Neural crest cell (in vitro differentiated cells): ENCODE measurements around the gene WDR82. TPM values are rescaled to one million over a fixed set of nuclear protein-coding genes. Genes with fewer than 3 reads are reported as not detected.

ENCODE experiments used
- DNase-seq: peaks from one replicate; pipeline ENCODE4 v3.0.0; 2021; ENCODE audit warnings: low read depth, mixed read lengths, low spot score
- H3K27ac Mint-ChIP-seq: one replicate; pipeline ENCODE4 v1.8.0; 2021; ENCODE audit warnings: mild to moderate bottlenecking, mixed read lengths; ENCODE audit not compliant: unreplicated experiment
- H3K27me3 Mint-ChIP-seq: 2 replicates; pipeline ENCODE4 v1.8.0; 2021; ENCODE audit warnings: low read depth, mild to moderate bottlenecking, mixed read lengths
- H3K36me3 Mint-ChIP-seq: 2 replicates; pipeline ENCODE4 v1.8.0; 2021; ENCODE audit warnings: low read depth, mild to moderate bottlenecking, mixed read lengths
- H3K4me1 Mint-ChIP-seq: 2 replicates; pipeline ENCODE4 v1.8.0; 2021; ENCODE audit warnings: mixed read lengths
- H3K4me3 Mint-ChIP-seq: one replicate; pipeline ENCODE4 v1.8.0; 2021; ENCODE audit warnings: mild to moderate bottlenecking, mixed read lengths
- H3K9me3 Mint-ChIP-seq: 2 replicates; pipeline ENCODE4 v1.8.0; 2021; ENCODE audit warnings: mixed read lengths
- total RNA-seq: library from RNA; stranded (reverse); gene quantifications from 2 replicates; pipeline ENCODE4 v1.2.1, GENCODE V29; 2021
- TF ChIP-seq, protein P1 (sequence below): fragments of 200-600 bp; sonication (generic); conservative IDR thresholded peaks from 2 replicates; pipeline ENCODE4 v1.5.0; 2021; ENCODE audit warnings: antibody characterized with exemption, mild to moderate bottlenecking

Gene WDR82
- total RNA-seq, 1 donor from 2014 or later = 114 TPM

DNA sequence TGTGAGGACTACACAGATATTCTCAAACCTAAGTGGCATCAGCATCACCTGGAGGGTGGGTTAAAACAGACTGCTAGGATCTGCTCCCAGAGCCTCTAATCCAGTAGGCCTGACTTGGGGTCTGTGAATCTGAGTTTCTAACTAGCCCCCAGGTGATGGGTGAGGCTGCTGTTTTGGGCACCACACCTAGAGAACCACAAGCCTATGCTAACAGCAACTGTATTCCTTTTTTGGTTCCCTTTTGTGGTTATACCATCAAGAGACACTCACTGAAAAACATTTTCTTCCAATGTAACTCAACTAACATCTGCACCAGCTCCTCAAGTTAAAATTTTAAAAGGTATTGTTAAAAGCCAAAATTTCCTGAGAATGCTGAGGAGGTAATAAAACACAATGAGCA is 16.0 kb downstream of the WDR82 start:
- TF ChIP-seq, protein P1, sequence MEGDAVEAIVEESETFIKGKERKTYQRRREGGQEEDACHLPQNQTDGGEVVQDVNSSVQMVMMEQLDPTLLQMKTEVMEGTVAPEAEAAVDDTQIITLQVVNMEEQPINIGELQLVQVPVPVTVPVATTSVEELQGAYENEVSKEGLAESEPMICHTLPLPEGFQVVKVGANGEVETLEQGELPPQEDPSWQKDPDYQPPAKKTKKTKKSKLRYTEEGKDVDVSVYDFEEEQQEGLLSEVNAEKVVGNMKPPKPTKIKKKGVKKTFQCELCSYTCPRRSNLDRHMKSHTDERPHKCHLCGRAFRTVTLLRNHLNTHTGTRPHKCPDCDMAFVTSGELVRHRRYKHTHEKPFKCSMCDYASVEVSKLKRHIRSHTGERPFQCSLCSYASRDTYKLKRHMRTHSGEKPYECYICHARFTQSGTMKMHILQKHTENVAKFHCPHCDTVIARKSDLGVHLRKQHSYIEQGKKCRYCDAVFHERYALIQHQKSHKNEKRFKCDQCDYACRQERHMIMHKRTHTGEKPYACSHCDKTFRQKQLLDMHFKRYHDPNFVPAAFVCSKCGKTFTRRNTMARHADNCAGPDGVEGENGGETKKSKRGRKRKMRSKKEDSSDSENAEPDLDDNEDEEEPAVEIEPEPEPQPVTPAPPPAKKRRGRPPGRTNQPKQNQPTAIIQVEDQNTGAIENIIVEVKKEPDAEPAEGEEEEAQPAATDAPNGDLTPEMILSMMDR = no peak
- Mint-ChIP-seq H3K4me1 (no peaks in the 10 kb centered on the region), H3K27me3 (no peaks in the 10 kb centered on the region), H3K4me3 (no peak overlapping the region), H3K27ac (no peak overlapping the region), H3K36me3 (peaks cover 38% of the 10 kb centered on the region), H3K9me3 (no peaks in the 10 kb centered on the region)
- DNase-seq = no peak

DNA sequence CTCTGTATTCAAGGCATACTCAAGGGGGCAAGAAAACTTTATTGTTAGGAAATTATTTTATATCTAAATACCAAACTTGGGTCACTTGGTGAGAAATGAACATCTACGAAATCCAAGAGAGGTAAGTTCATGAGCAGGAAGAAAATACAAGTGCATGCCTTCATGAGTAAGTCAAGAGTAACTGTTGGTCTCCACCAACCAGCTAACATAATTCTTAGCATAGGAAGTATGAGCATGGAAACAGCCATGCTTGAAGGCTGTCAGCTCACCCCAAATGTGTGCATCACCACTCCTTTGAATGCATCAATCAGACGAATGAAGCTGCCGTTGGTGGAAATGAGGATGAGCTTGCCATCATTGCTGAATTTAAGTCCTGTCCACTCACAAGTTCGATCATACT is 19.0 kb downstream of the WDR82 start:
- TF ChIP-seq, protein P1 = no peak
- Mint-ChIP-seq H3K4me1 (no peaks in the 10 kb centered on the region), H3K36me3 (peaks cover 30% of the 10 kb centered on the region), H3K4me3 (no peak overlapping the region), H3K27me3 (no peaks in the 10 kb centered on the region), H3K27ac (no peak overlapping the region), H3K9me3 (no peaks in the 10 kb centered on the region)
- no peak for DNase-seq

DNA sequence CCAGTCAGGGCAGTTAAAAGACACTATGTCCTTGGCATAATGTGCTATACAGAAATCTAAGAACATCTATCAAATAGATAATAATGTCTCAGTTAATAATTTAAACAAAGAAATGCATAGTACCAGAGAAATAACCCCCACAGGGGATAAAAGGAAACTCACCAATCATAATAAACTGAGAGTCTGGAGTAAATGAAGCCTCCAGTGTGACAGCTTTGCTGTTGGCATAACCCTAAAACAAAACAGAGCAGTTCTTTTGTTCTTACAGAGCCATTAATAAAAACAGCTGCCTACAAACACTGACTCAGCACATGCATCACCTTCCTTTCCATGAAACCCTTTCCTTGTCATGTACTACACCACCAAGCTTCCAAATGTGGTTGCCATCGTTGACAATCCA is 19.4 kb downstream of the WDR82 start:
- Mint-ChIP-seq H3K27me3 (no peaks in the 10 kb centered on the region), H3K36me3 (peaks cover 27% of the 10 kb centered on the region), H3K27ac (no peak overlapping the region), H3K9me3 (no peaks in the 10 kb centered on the region), H3K4me3 (no peak overlapping the region), H3K4me1 (no peaks in the 10 kb centered on the region)
- no peak for DNase-seq
- TF ChIP-seq, protein P1 = no peak

DNA sequence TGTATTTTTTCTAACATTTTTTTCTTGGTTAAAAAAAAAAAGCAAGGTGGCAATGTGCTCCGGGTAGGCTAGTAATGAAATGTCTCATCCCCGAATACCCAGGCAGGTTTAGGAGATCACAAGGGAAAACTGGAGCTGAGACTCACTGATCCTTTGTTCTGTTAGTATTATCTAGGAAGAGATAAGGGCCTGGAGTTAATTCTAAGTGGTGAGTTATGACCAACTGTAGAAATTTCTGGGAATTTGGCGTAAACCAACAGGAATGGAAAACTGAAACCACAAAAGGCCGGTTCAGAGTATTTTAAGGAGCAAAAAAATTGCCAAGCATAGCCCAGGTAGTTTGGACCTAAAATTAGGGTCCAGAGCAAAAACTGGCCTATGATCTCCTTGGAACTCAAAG is 20.5 kb downstream of the WDR82 start:
- no peaks in the 10 kb centered on the region for H3K4me1 Mint-ChIP-seq
- no peaks in the 10 kb centered on the region for H3K9me3 Mint-ChIP-seq
- TF ChIP-seq, protein P1 = no peak
- no peaks in the 10 kb centered on the region for H3K27me3 Mint-ChIP-seq
- H3K36me3 Mint-ChIP-seq = peaks cover 21% of the 10 kb centered on the region
- H3K27ac Mint-ChIP-seq = no peak overlapping the region
- no peak overlapping the region for H3K4me3 Mint-ChIP-seq
- DNase-seq = no peak

DNA sequence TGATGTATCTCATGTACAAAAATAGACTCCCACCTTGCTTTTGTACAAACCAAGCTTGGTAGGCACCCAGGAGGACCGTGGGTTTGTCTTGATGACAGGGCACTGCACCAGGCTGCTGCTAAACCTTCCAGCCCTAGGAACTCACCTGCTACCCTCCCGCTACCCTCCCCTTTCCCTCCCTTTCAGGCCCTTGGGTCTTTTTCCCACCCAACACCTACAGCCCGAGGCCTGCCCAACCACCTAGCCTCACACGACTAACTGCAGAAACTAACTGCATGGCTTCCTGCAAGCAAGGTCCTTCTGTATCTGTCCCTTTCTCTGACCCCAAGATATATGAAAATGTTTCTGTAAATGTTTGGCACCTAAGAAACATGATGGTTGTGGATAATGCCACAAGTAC is 21.8 kb downstream of the WDR82 start:
- TF ChIP-seq, protein P1 = no peak
- no peak overlapping the region for H3K27ac Mint-ChIP-seq

DNA sequence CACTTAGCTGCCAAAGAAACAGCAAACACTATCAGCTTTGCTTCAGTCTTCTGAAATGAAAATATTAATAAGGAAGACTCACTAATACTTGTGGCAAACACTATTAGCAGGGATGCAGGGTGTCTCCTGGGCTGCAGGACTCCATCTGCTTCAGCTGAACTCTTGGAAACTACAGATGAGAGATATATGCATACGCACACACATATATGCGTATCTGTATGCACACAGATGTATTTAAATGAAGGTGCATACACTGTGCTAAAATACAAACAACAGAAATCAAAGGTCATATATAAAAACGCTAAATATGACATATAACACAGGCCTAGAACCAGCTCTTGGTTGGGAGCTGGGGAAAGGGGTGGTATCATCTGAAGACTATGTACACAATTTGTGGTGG is 22.3 kb downstream of the WDR82 start:
- peaks cover 24% of the 10 kb centered on the region for H3K36me3 Mint-ChIP-seq
- TF ChIP-seq, protein P1 = no peak
- H3K27me3 Mint-ChIP-seq = no peaks in the 10 kb centered on the region
- H3K9me3 Mint-ChIP-seq = no peaks in the 10 kb centered on the region
- H3K4me3 Mint-ChIP-seq = no peak overlapping the region
- no peak overlapping the region for H3K27ac Mint-ChIP-seq
- no peak for DNase-seq
- no peaks in the 10 kb centered on the region for H3K4me1 Mint-ChIP-seq

More for the DNA sequence above, 21.8 kb downstream of the WDR82 start:
- Mint-ChIP-seq H3K4me1 (no peaks in the 10 kb centered on the region), H3K9me3 (no peaks in the 10 kb centered on the region), H3K4me3 (no peak overlapping the region), H3K27me3 (no peaks in the 10 kb centered on the region), H3K36me3 (peaks cover 24% of the 10 kb centered on the region)
- no peak for DNase-seq
